HG03066 (cell line): ENCODE measurements around the gene COG7.
"Not testable (repeated sequence)": the region's sequence is repeated elsewhere in the genome, so short reads cannot be mapped to it uniquely, and the experiment has no call there.

ENCODE experiments used
- ATAC-seq: cut with Tn5 transposase; IDR thresholded peaks from one replicate; pipeline ENCODE4 v1.9.1; 2021; ENCODE audit warnings: low read depth; ENCODE audit not compliant: unreplicated experiment

Gene COG7

GRCh38 chr16:23366341-23366740 is 86.6 kb downstream of the COG7 start:
- not testable (repeated sequence) for ATAC-seq

- no peak for ATAC-seq
Observed at GRCh38 chr16:23365602-23366240, 87.3 kb downstream of the COG7 start.

- ATAC-seq = no peak
Observed at GRCh38 chr16:23362460-23363317, 90.3 kb downstream of the COG7 start.

- ATAC-seq = no peak
Observed at GRCh38 chr16:23359092-23359760, 93.8 kb downstream of the COG7 start.

GRCh38 chr16:23357761-23358290 is 95.2 kb downstream of the COG7 start:
- no peak for ATAC-seq

- no peak for ATAC-seq
Observed at GRCh38 chr16:23356941-23357340, 96.0 kb downstream of the COG7 start.

- no peak for ATAC-seq
Observed at GRCh38 chr16:23355106-23355670, 97.8 kb downstream of the COG7 start.

- no peak for ATAC-seq
Observed at GRCh38 chr16:23354246-23354645, 98.7 kb downstream of the COG7 start.

GRCh38 chr16:23353440-23353839 is 99.5 kb downstream of the COG7 start:
- no peak for ATAC-seq

GRCh38 chr16:23351360-23351759 is 101.6 kb downstream of the COG7 start:
- no peak for ATAC-seq

- ATAC-seq = no peak
Observed at GRCh38 chr16:23348579-23349469, 104.2 kb downstream of the COG7 start.

GRCh38 chr16:23345237-23345636 is 107.8 kb downstream of the COG7 start:
- ATAC-seq = no peak

GRCh38 chr16:23343643-23344612 is 109.1 kb downstream of the COG7 start:
- no peak for ATAC-seq

GRCh38 chr16:23342083-23342640 is 110.8 kb downstream of the COG7 start:
- no peak for ATAC-seq

- ATAC-seq = no peak
Observed at GRCh38 chr16:23339787-23340186, 113.2 kb downstream of the COG7 start.
